Endodermal cell (in vitro differentiated cells): Measurements from ENCODE around the gene PPIL4. TPM values are rescaled to one million over a fixed set of nuclear protein-coding genes. Genes with fewer than 3 reads are reported as not detected.

Experiments
- DNase-seq: peaks from one replicate; pipeline ENCODE4 v3.0.0-alpha.2; 2017
- H3K27ac ChIP-seq: 2 replicates; pipeline ENCODE4 v1.5.1; 2013; ENCODE audit warnings: mild to moderate bottlenecking, low read depth, low read length, moderate library complexity
- H3K27me3 ChIP-seq: 2 replicates; pipeline ENCODE4 v1.6.1; 2013; ENCODE audit warnings: mild to moderate bottlenecking, low read length, moderate library complexity; ENCODE audit not compliant: insufficient read depth, control insufficient read depth, poor library complexity, severe bottlenecking
- H3K36me3 ChIP-seq: 2 replicates; pipeline ENCODE4 v1.7.0; 2013; ENCODE audit warnings: mild to moderate bottlenecking, low read length, moderate library complexity; ENCODE audit not compliant: control insufficient read depth, insufficient read depth
- H3K4me1 ChIP-seq: one replicate; pipeline ENCODE4 v1.7.0; 2013; ENCODE audit warnings: low read length; ENCODE audit not compliant: control insufficient read depth, insufficient read depth
- H3K4me3 ChIP-seq: 2 replicates; pipeline ENCODE4 v1.5.1; 2013; ENCODE audit warnings: mild to moderate bottlenecking, low read length, moderate library complexity
- H3K9ac ChIP-seq: 2 replicates; pipeline ENCODE4 v1.6.1; 2013; ENCODE audit warnings: mild to moderate bottlenecking, low read length, moderate library complexity; ENCODE audit not compliant: poor library complexity, severe bottlenecking; ENCODE audit errors: extremely low read depth
- H3K9me3 ChIP-seq: 2 replicates; pipeline ENCODE4 v1.6.1; 2013; ENCODE audit warnings: mild to moderate bottlenecking, low read length, moderate library complexity; ENCODE audit not compliant: control insufficient read depth
- H3K27ac Mint-ChIP-seq: 2 replicates; pipeline ENCODE4 v1.8.0; 2020; ENCODE audit warnings: mixed read lengths
- H3K27me3 Mint-ChIP-seq: 2 replicates; pipeline ENCODE4 v1.8.0; 2021; ENCODE audit warnings: mild to moderate bottlenecking, mixed read lengths; ENCODE audit not compliant: insufficient read depth
- H3K36me3 Mint-ChIP-seq: 2 replicates; pipeline ENCODE4 v1.8.0; 2020; ENCODE audit warnings: low read depth, mixed read lengths
- H3K4me1 Mint-ChIP-seq: 2 replicates; pipeline ENCODE4 v1.8.0; 2020; ENCODE audit warnings: mixed read lengths
- H3K4me3 Mint-ChIP-seq: 2 replicates; pipeline ENCODE4 v1.8.0; 2020; ENCODE audit warnings: mild to moderate bottlenecking, moderate library complexity, mixed read lengths
- H3K9me3 Mint-ChIP-seq: 2 replicates; pipeline ENCODE4 v1.8.0; 2020; ENCODE audit warnings: mild to moderate bottlenecking, mixed read lengths
- CTCF ChIP-seq: fragments of 200-600 bp; sonication (generic); conservative IDR thresholded peaks from 2 replicates; pipeline ENCODE4 v1.5.0; 2021; ENCODE audit warnings: antibody characterized with exemption, mild to moderate bottlenecking
- WGBS, 2 experiments: methylation state at CpG; one replicate each; pipeline versions ENCODE4 v1.1.5 to v1.1.7; 2013; ENCODE audit warnings: missing lambda C conversion rate in 2 of 2, mixed read lengths in 1 of 2; ENCODE audit not compliant: insufficient coverage in 1 of 2, insufficient read length in 1 of 2; 5-methylcytosine and 5-hydroxymethylcytosine counted together
- total RNA-seq, 2 donors: library from RNA; stranded (reverse); fragmentation: NEBNext Ultra II Directional in 1 of 2; extraction: Animal tissue kit (Norgen Biotek cat#: 25700) in 1 of 2; gene quantifications; 2 replicates in 1 of 2; 3 replicates in 1 of 2; pipeline ENCODE4 v1.2.1, GENCODE V29; 2021

PPIL4 gene
- total RNA-seq, 2 donors from 2014 or later, result 35.8 to 41.7 TPM

GRCh38 chr6:149470948-149471347 is 74.9 kb downstream of the PPIL4 start:
- Histone ChIP-seq H3K4me3 (no peak overlapping the region), H3K36me3 (no peaks in the 10 kb centered on the region), H3K9ac (no peak overlapping the region), H3K4me1 (no peaks in the 10 kb centered on the region), H3K27ac (no peak overlapping the region), H3K27me3 (no peaks in the 10 kb centered on the region), H3K9me3 (no peaks in the 10 kb centered on the region)
- peaks cover 8% of the 10 kb centered on the region for H3K4me1 Mint-ChIP-seq
- H3K4me3 Mint-ChIP-seq, result no peak overlapping the region
- 92 to 100% methylated on average over 2 of the region's 2 CpGs for WGBS, 2 experiments
- H3K9me3 Mint-ChIP-seq, result no peaks in the 10 kb centered on the region
- peaks cover 3% of the 10 kb centered on the region for H3K27me3 Mint-ChIP-seq
- DNase-seq, result no peak
- H3K27ac Mint-ChIP-seq, result no peak overlapping the region
- TF ChIP-seq CTCF, result no peak
- no peaks in the 10 kb centered on the region for H3K36me3 Mint-ChIP-seq

GRCh38 chr6:149468179-149468578 is 77.7 kb downstream of the PPIL4 start:
- H3K4me1 Mint-ChIP-seq, result peaks cover 3% of the 10 kb centered on the region

GRCh38 chr6:149467265-149467664 is 78.6 kb downstream of the PPIL4 start:
- Mint-ChIP-seq H3K27me3 (peaks cover 5% of the 10 kb centered on the region), H3K4me3 (no peak overlapping the region), H3K9me3 (no peaks in the 10 kb centered on the region), H3K36me3 (no peaks in the 10 kb centered on the region), H3K27ac (no peak overlapping the region), H3K4me1 (no peaks in the 10 kb centered on the region)
- no peaks in the 10 kb centered on the region for H3K27me3 ChIP-seq
- H3K27ac ChIP-seq, result no peak overlapping the region
- no peaks in the 10 kb centered on the region for H3K9me3 ChIP-seq
- DNase-seq, result no peak
- no peak overlapping the region for H3K9ac ChIP-seq
- no peaks in the 10 kb centered on the region for H3K4me1 ChIP-seq
- 92 to 100% methylated on average over 2 to 4 of the region's 4 CpGs for WGBS, 2 experiments
- no peaks in the 10 kb centered on the region for H3K36me3 ChIP-seq
- H3K4me3 ChIP-seq, result no peak overlapping the region
- TF ChIP-seq CTCF, result no peak

More at GRCh38 chr6:149468179-149468578, 77.7 kb downstream of the PPIL4 start:
- H3K27ac Mint-ChIP-seq, result no peak overlapping the region
- peaks cover 5% of the 10 kb centered on the region for H3K27me3 Mint-ChIP-seq
- Histone ChIP-seq H3K9ac (no peak overlapping the region), H3K4me3 (no peak overlapping the region), H3K27ac (no peak overlapping the region), H3K27me3 (no peaks in the 10 kb centered on the region), H3K4me1 (no peaks in the 10 kb centered on the region), H3K36me3 (no peaks in the 10 kb centered on the region), H3K9me3 (no peaks in the 10 kb centered on the region)
- no peaks in the 10 kb centered on the region for H3K36me3 Mint-ChIP-seq
- no peak for TF ChIP-seq CTCF
- H3K4me3 Mint-ChIP-seq, result no peak overlapping the region
- no peak for DNase-seq
- WGBS, 2 experiments, result 68 to 86% methylated on average over 2 of the region's 2 CpGs
- H3K9me3 Mint-ChIP-seq, result no peaks in the 10 kb centered on the region
